NCI-H748 (cell line): Measurements from ENCODE around the gene DLG2.

Source experiments
- DNase-seq: peaks from one replicate; lab custom pipeline; 2025; ENCODE audit not compliant: unreplicated experiment; lab: John Stamatoyannopoulos, UW

Gene DLG2

GRCh38 chr11:84607975-84608836, 1018.9 kb downstream of the DLG2 start:
- DNase-seq = no peak

DNA sequence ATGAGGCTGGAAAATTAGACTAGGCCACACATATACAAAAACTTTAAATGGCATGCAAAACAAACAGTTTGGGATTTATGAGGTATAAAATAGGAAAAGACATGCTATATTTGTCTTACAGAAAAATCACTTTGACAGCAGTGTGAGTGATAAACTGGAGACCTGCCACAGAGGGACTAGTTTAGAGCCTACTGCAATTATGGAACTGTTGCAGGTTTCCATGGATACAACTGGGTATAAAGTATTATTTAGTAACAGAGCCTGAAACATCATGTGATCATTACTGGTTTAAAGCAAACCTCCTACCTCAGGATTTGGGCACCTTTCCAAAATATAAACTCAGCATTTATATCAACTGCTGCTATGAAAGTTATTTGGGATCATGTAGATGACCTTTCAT, 1032.5 kb downstream of the DLG2 start:
- no peak for DNase-seq

- DNase-seq = no peak
Measured at GRCh38 chr11:84590106-84590505, 1037.0 kb downstream of the DLG2 start.

- DNase-seq = no peak
Measured at GRCh38 chr11:84588131-84588829, 1038.9 kb downstream of the DLG2 start.

- no peak for DNase-seq
Measured at GRCh38 chr11:84583106-84583505, 1044.0 kb downstream of the DLG2 start.

DNA sequence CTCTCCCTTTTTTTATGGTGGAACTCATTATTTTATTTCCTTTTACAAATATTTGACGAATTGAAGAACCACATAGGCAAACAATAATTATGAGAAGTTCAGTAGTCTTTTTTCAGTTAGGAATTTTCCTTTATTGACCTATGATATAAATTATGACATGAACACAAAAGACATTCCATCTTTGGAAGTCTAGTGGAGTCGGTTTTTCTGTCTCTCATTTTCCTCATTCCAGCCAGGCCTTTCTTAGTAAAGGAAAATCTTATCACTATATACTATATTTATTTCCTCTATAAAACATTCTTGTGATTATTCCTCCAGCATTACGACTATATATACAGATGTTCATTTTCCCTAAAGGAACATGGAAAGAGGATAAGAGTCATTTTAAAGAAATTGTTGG, 1046.1 kb downstream of the DLG2 start:
- DNase-seq = no peak

DNA sequence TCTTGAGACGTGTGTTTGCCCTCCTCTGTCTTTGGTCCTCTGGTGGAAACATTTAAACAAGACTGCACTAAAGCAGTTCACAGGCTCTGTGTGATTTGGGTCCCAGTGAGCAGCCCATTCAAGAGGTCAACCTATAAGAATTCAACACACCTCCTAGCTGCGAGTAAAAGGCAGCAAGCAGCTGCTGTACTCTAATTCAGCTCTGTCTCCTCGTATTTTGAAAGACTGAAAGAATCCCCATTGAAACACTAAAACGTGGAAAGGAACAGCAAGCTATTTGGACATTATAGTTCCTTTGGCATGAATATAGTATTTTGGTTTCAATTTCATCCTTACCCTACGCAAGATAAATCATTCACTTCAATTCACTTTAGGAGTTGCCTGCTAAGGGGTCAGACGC, 1046.7 kb downstream of the DLG2 start:
- no peak for DNase-seq

DNA sequence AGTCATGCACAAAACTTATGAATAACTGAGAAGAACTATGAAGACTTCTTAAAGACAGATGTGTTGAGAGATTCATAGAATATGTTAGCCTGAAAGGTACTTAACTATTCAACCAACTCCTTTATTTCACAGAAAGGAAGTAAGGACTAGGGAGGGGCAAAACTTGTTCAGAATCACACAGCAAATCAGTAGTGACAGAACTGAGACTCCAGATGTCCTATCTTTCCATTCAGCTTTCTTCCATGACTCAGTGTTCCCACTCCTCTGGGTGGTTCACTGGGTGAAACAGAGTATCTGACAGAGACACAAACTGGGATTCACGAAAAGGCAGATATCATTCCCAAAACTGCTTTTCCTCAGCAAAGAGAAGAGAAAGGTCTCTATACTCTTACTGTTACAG, 1053.3 kb downstream of the DLG2 start:
- DNase-seq = no peak

DNA sequence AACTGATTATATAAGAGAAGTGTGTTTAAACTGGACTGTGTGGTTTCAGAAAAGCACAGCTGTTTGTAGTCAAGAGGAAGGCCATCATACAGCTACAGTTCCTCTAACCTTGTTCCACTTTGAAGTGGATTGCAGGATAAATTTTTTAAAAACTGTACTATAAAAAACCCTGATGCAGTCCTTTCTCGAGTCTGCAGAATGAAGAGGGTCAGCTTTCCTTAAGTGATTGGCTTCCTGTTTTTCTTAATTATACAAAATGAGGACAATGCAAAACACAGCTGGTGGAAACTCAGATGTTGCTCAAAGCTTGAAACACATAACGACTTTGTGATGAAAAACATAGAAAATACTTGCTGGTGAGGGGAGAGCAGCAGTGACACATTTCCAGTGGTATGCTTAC, 1060.5 kb downstream of the DLG2 start:
- no peak for DNase-seq

- no peak for DNase-seq
Measured at GRCh38 chr11:84564867-84565184, 1062.3 kb downstream of the DLG2 start.

- DNase-seq = peak; percentile 14
Measured at GRCh38 chr11:84564180-84564866, 1062.8 kb downstream of the DLG2 start.

GRCh38 chr11:84563356-84563755, 1063.8 kb downstream of the DLG2 start:
- DNase-seq = no peak

GRCh38 chr11:84560206-84560605, 1066.9 kb downstream of the DLG2 start:
- DNase-seq = no peak

GRCh38 chr11:84558085-84558905, 1068.8 kb downstream of the DLG2 start:
- DNase-seq = peak; percentile 14

GRCh38 chr11:84552791-84553190, 1074.4 kb downstream of the DLG2 start:
- DNase-seq = no peak

GRCh38 chr11:84549217-84549616, 1077.9 kb downstream of the DLG2 start:
- no peak for DNase-seq

DNA sequence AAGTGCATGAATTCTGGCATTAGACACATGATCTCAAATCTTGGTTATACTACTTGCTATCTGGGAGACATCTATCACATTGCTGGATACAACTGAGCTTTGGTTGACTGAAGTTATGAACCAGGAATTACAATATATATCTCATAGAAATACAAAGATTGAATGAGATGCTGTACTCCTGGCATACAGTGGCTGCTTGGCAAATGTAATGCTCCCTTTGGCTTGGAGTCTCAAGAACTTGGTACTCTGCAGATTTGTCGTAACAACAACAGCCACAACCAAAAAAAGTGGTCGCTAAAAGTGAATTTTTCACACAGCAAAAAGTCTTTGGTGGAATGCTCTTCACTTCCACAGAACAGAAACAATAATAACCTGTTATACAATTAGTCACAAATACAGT, 1082.6 kb downstream of the DLG2 start:
- DNase-seq = no peak

GRCh38 chr11:84543367-84544159, 1083.6 kb downstream of the DLG2 start:
- DNase-seq = peak; percentile 4

GRCh38 chr11:84541731-84542340, 1085.3 kb downstream of the DLG2 start:
- no peak for DNase-seq

GRCh38 chr11:84536456-84536855, 1090.7 kb downstream of the DLG2 start:
- DNase-seq = no peak
